Heart left ventricle (tissue), 16 donors: ENCODE results near the gene DNAH7. TPM values are rescaled to one million over a fixed set of nuclear protein-coding genes. Genes with fewer than 3 reads are reported as not detected.

Experiments used
- ATAC-seq, 4 donors: fragments of 200-7000 bp; cut with Tn5 transposase; one replicate each; pipeline ENCODE4 v1.9.1; 2020 to 2022; ENCODE audit warnings: moderate library complexity in 4 of 4, mild to moderate bottlenecking in 3 of 4, moderate number of reproducible peaks in 1 of 4
- DNase-seq, 5 donors: peaks; one replicate each; pipeline ENCODE4 v3.0.0-alpha.2; 2020
- H3K27ac ChIP-seq, 12 donors: fragments of 200-600 bp; sonication (generic) in 4 of 12; one replicate each; pipeline versions ENCODE4 v1.5.0 to v1.8.0; 2016 to 2022; ENCODE audit warnings: mild to moderate bottlenecking in 2 of 12
- H3K27me3 ChIP-seq, 9 donors: fragments of 200-600 bp; sonication (generic) in 2 of 9; one replicate each; pipeline versions ENCODE4 v1.5.1 to v1.8.0; 2016 to 2022; ENCODE audit warnings: mild to moderate bottlenecking in 3 of 9
- H3K36me3 ChIP-seq, 9 donors: fragments of 200-600 bp; sonication (generic) in 2 of 9; one replicate each; pipeline versions ENCODE4 v1.5.0 to v1.8.0; 2018 to 2022; ENCODE audit warnings: mild to moderate bottlenecking in 2 of 9
- H3K4me1 ChIP-seq, 12 donors: fragments of 200-600 bp; sonication (generic) in 4 of 12; one replicate each; pipeline versions ENCODE4 v1.5.0 to v1.8.0; 2016 to 2022; ENCODE audit warnings: mild to moderate bottlenecking in 3 of 12
- H3K4me3 ChIP-seq, 12 donors: fragments of 200-600 bp; sonication (generic) in 4 of 12; one replicate each; pipeline versions ENCODE4 v1.5.0 to v1.8.0; 2017 to 2022; ENCODE audit warnings: mild to moderate bottlenecking in 9 of 12, moderate library complexity in 4 of 12
- H3K9me3 ChIP-seq, 12 donors: fragments of 200-600 bp; sonication (generic) in 4 of 12; one replicate each; pipeline versions ENCODE4 v1.5.0 to v1.8.0; 2016 to 2022; ENCODE audit warnings: mild to moderate bottlenecking in 1 of 12
- POLR2A ChIP-seq, 2 donors: fragments of 450-650 bp; IDR thresholded peaks; one replicate each; pipeline ENCODE4 v1.6.1; 2017; ENCODE audit warnings: antibody characterized with exemption in 2 of 2, mild to moderate bottlenecking in 2 of 2, moderate library complexity in 2 of 2
- WGBS, 4 donors: extraction: QIAGEN DNeasy Blood & Tissue Kit in 2 of 4; methylation state at CpG; one replicate each; pipeline versions ENCODE4 v1.1.5 to v1.1.7; 2013 to 2018; 5-methylcytosine and 5-hydroxymethylcytosine counted together
- intact Hi-C, 10 donors: fragments of 100-400 bp; cut with DNase I; formaldehyde crosslinking; loops; one replicate each; pipeline versions ENCODE4 v1.11.1 to v1.14.2; 2022
- polyA plus RNA-seq, 2 donors: library from polyadenylated mRNA; stranded (reverse); fragments of 200-250 nt; gene quantifications; one replicate each; pipeline ENCODE4 v1.2.3, GENCODE V29; 2013
- total RNA-seq, 9 donors: library from RNA; depleted of rRNA in 2 of 9; stranded (reverse); fragments of >200 nt in 2 of 9; fragmentation: NEBNext Ultra II Directional in 3 of 9; extraction: Animal tissue kit (Norgen Biotek cat#: 25700) in 3 of 9; gene quantifications; one replicate each; pipeline versions ENCODE4 v1.1.0 to v1.2.4, GENCODE V29; 2016 to 2023
- TF ChIP-seq, protein P1 (sequence below), 12 donors: fragments of 200-600 bp; sonication (generic) in 4 of 12; IDR thresholded peaks; one replicate each; pipeline versions ENCODE4 v1.5.0 to v1.8.0; 2018 to 2022; ENCODE audit warnings: antibody characterized with exemption in 12 of 12, mild to moderate bottlenecking in 5 of 12
- donor health status: ischemic (EF 13 %, LVEDD 7.1; RV severe dilation, severe dysfunction).
- donor health status: healthy with polysubstance abuse.
- donor health status: DM: no; HTN: yes; CAD: no.
- donor health status: DM: no; HTN: no; CAD: no.
- donor health status: ischemic (EF 25% LVEDD 6.9; RV normal size, moderate dysfunction).
- donor health status: ischemic (EF 25% LVEDD 5.7; RV mildly dilated, moderate dysfunction).
- donor health status: healthy.
- donor health status: DM: yes; HTN: yes; CAD: no.
- donor health status: ischemic (EF 35%, LVEDD 5.7; RV mildly dilated, moderate dysfunction).
- donor health status: nonischemic (EF 11% LVEDD 7.7; RV severe dilation, severe dysfunction).
- donor health status: DM: yes; HTN: yes; CAD: no.
- donor health status: PGD.
- donor health status: ischemic (EF 29% LVEDD 5.4; RV normal size, mild dysfunction).
- donor health status: nonischemic (EF 23%, LVEDD 6.1; RV moderate dilation, normal function).

DNAH7 gene
- total and polyA plus RNA-seq, 11 donors = 0.08 to 1.5 (median 0.40) TPM; not detected in 1

DNA sequence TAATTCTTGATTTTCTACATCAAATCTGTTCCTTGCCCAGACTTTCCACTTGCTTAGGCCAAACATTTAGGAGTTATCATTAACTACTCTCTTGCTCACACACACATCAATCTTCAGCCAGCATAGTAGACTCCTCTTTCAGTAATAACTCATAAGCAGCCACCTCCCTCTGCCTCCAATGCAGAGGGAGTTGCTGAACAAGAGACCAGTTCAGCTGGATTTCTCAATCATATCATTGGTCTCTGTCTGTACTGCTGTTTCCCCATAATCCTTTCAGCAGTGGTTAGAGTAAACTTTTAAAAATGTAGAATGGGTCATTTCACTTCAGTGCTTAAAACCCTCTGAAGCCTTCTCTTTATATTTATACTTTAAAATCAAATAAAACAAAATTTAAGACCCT lies 298.7 kb downstream of the DNAH7 start:
- Histone ChIP-seq H3K36me3 (no peaks in the 10 kb centered on the region), H3K4me3 (no peak overlapping the region), H3K9me3 (peaks cover 0 to 14% (median 4%) of the 10 kb centered on the region in 12 donors), H3K27me3 (no peaks in the 10 kb centered on the region), H3K4me1 (no peaks in the 10 kb centered on the region), H3K27ac (no peak overlapping the region)
- intact Hi-C loops = no loop called here
- ATAC-seq (no peak), DNase-seq (no peak)
- TF ChIP-seq, protein P1, sequence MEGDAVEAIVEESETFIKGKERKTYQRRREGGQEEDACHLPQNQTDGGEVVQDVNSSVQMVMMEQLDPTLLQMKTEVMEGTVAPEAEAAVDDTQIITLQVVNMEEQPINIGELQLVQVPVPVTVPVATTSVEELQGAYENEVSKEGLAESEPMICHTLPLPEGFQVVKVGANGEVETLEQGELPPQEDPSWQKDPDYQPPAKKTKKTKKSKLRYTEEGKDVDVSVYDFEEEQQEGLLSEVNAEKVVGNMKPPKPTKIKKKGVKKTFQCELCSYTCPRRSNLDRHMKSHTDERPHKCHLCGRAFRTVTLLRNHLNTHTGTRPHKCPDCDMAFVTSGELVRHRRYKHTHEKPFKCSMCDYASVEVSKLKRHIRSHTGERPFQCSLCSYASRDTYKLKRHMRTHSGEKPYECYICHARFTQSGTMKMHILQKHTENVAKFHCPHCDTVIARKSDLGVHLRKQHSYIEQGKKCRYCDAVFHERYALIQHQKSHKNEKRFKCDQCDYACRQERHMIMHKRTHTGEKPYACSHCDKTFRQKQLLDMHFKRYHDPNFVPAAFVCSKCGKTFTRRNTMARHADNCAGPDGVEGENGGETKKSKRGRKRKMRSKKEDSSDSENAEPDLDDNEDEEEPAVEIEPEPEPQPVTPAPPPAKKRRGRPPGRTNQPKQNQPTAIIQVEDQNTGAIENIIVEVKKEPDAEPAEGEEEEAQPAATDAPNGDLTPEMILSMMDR (IDR thresholded peaks at IDR 0.05) = no peak
- no peak for TF ChIP-seq POLR2A (IDR thresholded peaks at IDR 0.05)

DNA sequence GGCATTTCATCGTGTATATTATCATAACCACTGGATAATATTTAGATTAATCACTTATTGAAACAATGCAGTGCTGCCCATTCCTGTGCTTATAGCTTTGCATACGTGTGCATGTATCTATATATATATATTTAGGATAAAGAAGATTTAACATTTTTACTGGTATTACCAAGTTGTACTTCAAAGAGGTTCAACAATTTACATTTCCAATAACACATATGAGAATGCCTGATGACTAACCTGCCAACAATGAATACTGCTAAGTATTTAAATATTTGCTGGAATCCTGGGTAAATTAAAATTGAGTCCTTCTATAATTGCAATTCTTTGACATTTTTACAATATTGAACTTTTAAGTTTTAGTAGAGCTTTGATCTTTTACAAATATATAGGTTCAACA lies 300.2 kb downstream of the DNAH7 start:
- WGBS, 4 donors = 78 to 86% (median 81%) methylated on average over 2 of the region's 2 CpGs
- no peak for TF ChIP-seq POLR2A (IDR thresholded peaks at IDR 0.05)
- TF ChIP-seq, protein P1 (IDR thresholded peaks at IDR 0.05) = no peak
- no peak for DNase-seq
- Histone ChIP-seq H3K27ac (no peak overlapping the region), H3K9me3 (peaks cover 0 to 27% (median 11%) of the 10 kb centered on the region in 12 donors), H3K27me3 (no peaks in the 10 kb centered on the region), H3K4me3 (no peak overlapping the region), H3K36me3 (no peaks in the 10 kb centered on the region), H3K4me1 (no peaks in the 10 kb centered on the region)
- intact Hi-C loops = no loop called here
- no peak for ATAC-seq

DNA sequence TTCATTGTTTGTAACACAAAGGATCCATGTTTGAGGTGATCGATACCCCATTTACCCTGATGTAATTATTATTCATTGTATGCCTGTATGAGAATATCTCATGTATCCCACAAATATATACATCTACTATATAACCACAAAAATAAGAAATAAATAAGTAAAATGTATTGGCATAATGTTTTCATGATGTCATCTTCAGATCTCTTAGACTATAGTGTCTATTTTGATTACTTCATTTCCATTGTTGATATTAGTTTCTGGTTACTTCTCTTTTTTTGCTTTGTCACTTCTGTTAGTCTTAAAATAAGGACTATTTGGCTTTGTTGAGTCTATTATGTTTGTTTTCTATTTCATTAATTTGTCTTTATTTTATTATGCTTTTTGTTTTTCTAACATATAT lies 301.9 kb downstream of the DNAH7 start:
- Histone ChIP-seq H3K27ac (no peak overlapping the region), H3K27me3 (no peaks in the 10 kb centered on the region), H3K4me3 (no peak overlapping the region), H3K9me3 (peaks cover 0 to 32% (median 15%) of the 10 kb centered on the region in 12 donors), H3K36me3 (no peaks in the 10 kb centered on the region), H3K4me1 (no peaks in the 10 kb centered on the region)
- intact Hi-C loops = no loop called here
- no peak for TF ChIP-seq POLR2A (IDR thresholded peaks at IDR 0.05)
- TF ChIP-seq, protein P1 (IDR thresholded peaks at IDR 0.05) = no peak
- no peak for ATAC-seq
- DNase-seq = no peak
- 95 to 100% (median 97%) methylated on average over 1 of the region's 1 CpG for WGBS, 4 donors

DNA sequence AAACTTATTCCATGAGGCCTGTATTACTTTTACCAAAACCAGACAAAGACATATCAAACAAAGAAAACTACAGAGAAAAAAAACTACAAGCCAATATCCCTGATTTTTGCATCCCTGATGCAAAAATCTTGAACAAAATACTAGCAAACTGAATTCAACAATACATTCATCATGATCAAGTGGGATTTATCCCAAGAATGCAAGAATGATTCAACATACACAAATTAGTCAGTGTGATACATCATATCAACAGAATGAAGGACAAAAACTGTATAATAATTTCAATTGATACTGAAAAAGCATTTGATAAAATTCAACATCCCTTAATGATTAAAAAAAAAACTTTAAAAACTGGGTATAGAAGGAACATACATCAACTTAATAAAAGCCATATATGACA lies 304.8 kb downstream of the DNAH7 start:
- TF ChIP-seq, protein P1 (IDR thresholded peaks at IDR 0.05) = no peak
- TF ChIP-seq POLR2A (IDR thresholded peaks at IDR 0.05) = no peak
- no peaks in the 10 kb centered on the region for H3K4me1 ChIP-seq
- no peak for DNase-seq
- H3K27me3 ChIP-seq = no peaks in the 10 kb centered on the region
- H3K27ac ChIP-seq = no peak overlapping the region
- ATAC-seq = no peak
- peaks cover 0 to 43% (median 15%) of the 10 kb centered on the region in 12 donors for H3K9me3 ChIP-seq
- H3K4me3 ChIP-seq = no peak overlapping the region
- no peaks in the 10 kb centered on the region for H3K36me3 ChIP-seq
- intact Hi-C loops = no loop called here
